Stimulated activated memory B cell treated with anti-CD40 and anti-IgM and Interleukin-4, amounts not matched to agents 10 μg/mL and 1 μg/mL and 100 μg/mL, for 72 hours (primary cell): ENCODE measurements around the gene PMAIP1.
"Not testable (repeated sequence)": the region's sequence is repeated elsewhere in the genome, so short reads cannot be mapped to it uniquely, and the experiment has no call there.

ENCODE experiments used
- ATAC-seq: fragments of 150-1000 bp; cut with Tn5 transposase; 2 replicates; pipeline ENCODE4 v1.10.0; 2021
- H3K27ac Mint-ChIP-seq: one replicate; pipeline ENCODE4 v1.8.0; 2022; ENCODE audit warnings: mild to moderate bottlenecking, mixed read lengths
- H3K27me3 Mint-ChIP-seq: one replicate; pipeline ENCODE4 v1.8.0; 2022; ENCODE audit warnings: mixed read lengths
- H3K36me3 Mint-ChIP-seq: one replicate; pipeline ENCODE4 v1.8.0; 2022; ENCODE audit warnings: mixed read lengths
- H3K4me1 Mint-ChIP-seq: one replicate; pipeline ENCODE4 v1.8.0; 2022; ENCODE audit warnings: mixed read lengths
- H3K4me3 Mint-ChIP-seq: one replicate; pipeline ENCODE4 v1.8.0; 2022; ENCODE audit warnings: mild to moderate bottlenecking, moderate library complexity, mixed read lengths
- H3K9me3 Mint-ChIP-seq: one replicate; pipeline ENCODE4 v1.8.0; 2022; ENCODE audit warnings: mixed read lengths

The PMAIP1 gene

GRCh38 chr18:59899298-59900221, at the start of gene PMAIP1:
Gene PMAIP1 (plus strand): TSS chr18:59899996. CDS start chr18:59900178, 182 bp downstream.
- no peaks in the 10 kb centered on the region for H3K9me3 Mint-ChIP-seq
- ATAC-seq, result peak; percentile 94
- H3K27me3 Mint-ChIP-seq, result no peaks in the 10 kb centered on the region
- peaks cover 32% of the 10 kb centered on the region for H3K4me1 Mint-ChIP-seq
- peaks cover 13% of the 10 kb centered on the region for H3K36me3 Mint-ChIP-seq
- H3K4me3 Mint-ChIP-seq, result peak within 1 kb of the TSS; percentile 91
- H3K27ac Mint-ChIP-seq, result peak within 1 kb of the TSS; percentile 89

GRCh38 chr18:59851784-59852399, 47.9 kb upstream of the PMAIP1 start:
- H3K4me1 Mint-ChIP-seq, result peaks cover 40% of the 10 kb centered on the region
- peaks cover 3% of the 10 kb centered on the region for H3K9me3 Mint-ChIP-seq
- no peaks in the 10 kb centered on the region for H3K36me3 Mint-ChIP-seq
- ATAC-seq, result no peak
- H3K27ac Mint-ChIP-seq, result peak overlapping the region; percentile 21
- H3K4me3 Mint-ChIP-seq, result no peak overlapping the region
- H3K27me3 Mint-ChIP-seq, result no peaks in the 10 kb centered on the region

GRCh38 chr18:59852548-59852947, 47.2 kb upstream of the PMAIP1 start:
- Mint-ChIP-seq H3K4me3 (no peak overlapping the region), H3K9me3 (peaks cover 3% of the 10 kb centered on the region), H3K27me3 (peaks cover 5% of the 10 kb centered on the region), H3K4me1 (peaks cover 38% of the 10 kb centered on the region), H3K36me3 (no peaks in the 10 kb centered on the region), H3K27ac (peak overlapping the region; percentile 21)
- ATAC-seq, result no peak

GRCh38 chr18:59853380-59853779, 46.4 kb upstream of the PMAIP1 start:
- Mint-ChIP-seq H3K4me3 (no peak overlapping the region), H3K9me3 (peaks cover 3% of the 10 kb centered on the region), H3K27ac (peak overlapping the region; percentile 21), H3K4me1 (peaks cover 30% of the 10 kb centered on the region), H3K27me3 (peaks cover 8% of the 10 kb centered on the region), H3K36me3 (no peaks in the 10 kb centered on the region)
- ATAC-seq, result peak; percentile 54

GRCh38 chr18:59853988-59854387, 45.8 kb upstream of the PMAIP1 start:
- not testable (repeated sequence) for ATAC-seq, H3K36me3 Mint-ChIP-seq, H3K4me3 Mint-ChIP-seq, H3K27me3 Mint-ChIP-seq, H3K9me3 Mint-ChIP-seq
- H3K4me1 Mint-ChIP-seq, result peaks cover 28% of the 10 kb centered on the region
- H3K27ac Mint-ChIP-seq, result peak overlapping the region; percentile 21

- H3K27ac Mint-ChIP-seq, result no peak overlapping the region
- ATAC-seq, result no peak
- no peaks in the 10 kb centered on the region for H3K9me3 Mint-ChIP-seq
- H3K4me1 Mint-ChIP-seq, result peaks cover 27% of the 10 kb centered on the region
- H3K4me3 Mint-ChIP-seq, result no peak overlapping the region
- peaks cover 8% of the 10 kb centered on the region for H3K27me3 Mint-ChIP-seq
- H3K36me3 Mint-ChIP-seq, result no peaks in the 10 kb centered on the region
These were observed 38.8 kb upstream of the PMAIP1 start for GRCh38 chr18:59861009-59861408.

- Mint-ChIP-seq H3K4me1 (peaks cover 27% of the 10 kb centered on the region), H3K27ac (peak overlapping the region; percentile 33), H3K4me3 (no peak overlapping the region), H3K9me3 (no peaks in the 10 kb centered on the region), H3K36me3 (no peaks in the 10 kb centered on the region), H3K27me3 (peaks cover 6% of the 10 kb centered on the region)
- peak; percentile 64 for ATAC-seq
These were observed 37.6 kb upstream of the PMAIP1 start for GRCh38 chr18:59861963-59862819.

GRCh38 chr18:59865241-59865986, 34.4 kb upstream of the PMAIP1 start:
- no peak for ATAC-seq
- H3K27me3 Mint-ChIP-seq, result no peaks in the 10 kb centered on the region
- no peak overlapping the region for H3K27ac Mint-ChIP-seq
- H3K36me3 Mint-ChIP-seq, result no peaks in the 10 kb centered on the region
- no peaks in the 10 kb centered on the region for H3K9me3 Mint-ChIP-seq
- H3K4me1 Mint-ChIP-seq, result peaks cover 16% of the 10 kb centered on the region
- no peak overlapping the region for H3K4me3 Mint-ChIP-seq

- Mint-ChIP-seq H3K36me3 (no peaks in the 10 kb centered on the region), H3K9me3 (no peaks in the 10 kb centered on the region)
These were observed 33.1 kb upstream of the PMAIP1 start for GRCh38 chr18:59866551-59867269.

GRCh38 chr18:59867337-59868104, 32.3 kb upstream of the PMAIP1 start:
- no peaks in the 10 kb centered on the region for H3K36me3 Mint-ChIP-seq
- no peak overlapping the region for H3K4me3 Mint-ChIP-seq
- no peak for ATAC-seq
- no peaks in the 10 kb centered on the region for H3K27me3 Mint-ChIP-seq
- no peak overlapping the region for H3K27ac Mint-ChIP-seq
- no peaks in the 10 kb centered on the region for H3K9me3 Mint-ChIP-seq
- peaks cover 10% of the 10 kb centered on the region for H3K4me1 Mint-ChIP-seq

More at GRCh38 chr18:59866551-59867269, 33.1 kb upstream of the PMAIP1 start:
- Mint-ChIP-seq H3K4me3 (no peak overlapping the region), H3K27me3 (no peaks in the 10 kb centered on the region), H3K4me1 (peaks cover 16% of the 10 kb centered on the region), H3K27ac (no peak overlapping the region)
- ATAC-seq, result no peak

- Mint-ChIP-seq H3K36me3 (no peaks in the 10 kb centered on the region), H3K4me1 (peaks cover 6% of the 10 kb centered on the region), H3K9me3 (no peaks in the 10 kb centered on the region), H3K27ac (no peak overlapping the region), H3K4me3 (no peak overlapping the region), H3K27me3 (no peaks in the 10 kb centered on the region)
- no peak for ATAC-seq
These were observed 29.1 kb upstream of the PMAIP1 start for GRCh38 chr18:59870623-59871130.

GRCh38 chr18:59871711-59872362, 28.0 kb upstream of the PMAIP1 start:
- H3K4me1 Mint-ChIP-seq, result peaks cover 15% of the 10 kb centered on the region
- no peak overlapping the region for H3K4me3 Mint-ChIP-seq
- no peaks in the 10 kb centered on the region for H3K36me3 Mint-ChIP-seq
- H3K27ac Mint-ChIP-seq, result no peak overlapping the region
- no peaks in the 10 kb centered on the region for H3K27me3 Mint-ChIP-seq
- no peaks in the 10 kb centered on the region for H3K9me3 Mint-ChIP-seq
- ATAC-seq, result no peak

- no peak overlapping the region for H3K4me3 Mint-ChIP-seq
- no peak overlapping the region for H3K27ac Mint-ChIP-seq
- H3K4me1 Mint-ChIP-seq, result peaks cover 24% of the 10 kb centered on the region
- no peaks in the 10 kb centered on the region for H3K9me3 Mint-ChIP-seq
- no peaks in the 10 kb centered on the region for H3K27me3 Mint-ChIP-seq
- no peaks in the 10 kb centered on the region for H3K36me3 Mint-ChIP-seq
- ATAC-seq, result no peak
These were observed 26.2 kb upstream of the PMAIP1 start for GRCh38 chr18:59873641-59874040.
